Activated effector memory CD4-positive, alpha-beta T cell treated with anti-CD3 and anti-CD28 coated beads, Interleukin-2, amount 50 U/mL, for 16 hours (primary cell): ENCODE data around the gene DICER1.
"Not testable (repeated sequence)": the region's sequence is repeated elsewhere in the genome, so short reads cannot be mapped to it uniquely, and the experiment has no call there.

Experiments
- DNase-seq: peaks from one replicate; pipeline ENCODE4 v3.0.0-alpha.2; 2020

DICER1 gene, protein sequence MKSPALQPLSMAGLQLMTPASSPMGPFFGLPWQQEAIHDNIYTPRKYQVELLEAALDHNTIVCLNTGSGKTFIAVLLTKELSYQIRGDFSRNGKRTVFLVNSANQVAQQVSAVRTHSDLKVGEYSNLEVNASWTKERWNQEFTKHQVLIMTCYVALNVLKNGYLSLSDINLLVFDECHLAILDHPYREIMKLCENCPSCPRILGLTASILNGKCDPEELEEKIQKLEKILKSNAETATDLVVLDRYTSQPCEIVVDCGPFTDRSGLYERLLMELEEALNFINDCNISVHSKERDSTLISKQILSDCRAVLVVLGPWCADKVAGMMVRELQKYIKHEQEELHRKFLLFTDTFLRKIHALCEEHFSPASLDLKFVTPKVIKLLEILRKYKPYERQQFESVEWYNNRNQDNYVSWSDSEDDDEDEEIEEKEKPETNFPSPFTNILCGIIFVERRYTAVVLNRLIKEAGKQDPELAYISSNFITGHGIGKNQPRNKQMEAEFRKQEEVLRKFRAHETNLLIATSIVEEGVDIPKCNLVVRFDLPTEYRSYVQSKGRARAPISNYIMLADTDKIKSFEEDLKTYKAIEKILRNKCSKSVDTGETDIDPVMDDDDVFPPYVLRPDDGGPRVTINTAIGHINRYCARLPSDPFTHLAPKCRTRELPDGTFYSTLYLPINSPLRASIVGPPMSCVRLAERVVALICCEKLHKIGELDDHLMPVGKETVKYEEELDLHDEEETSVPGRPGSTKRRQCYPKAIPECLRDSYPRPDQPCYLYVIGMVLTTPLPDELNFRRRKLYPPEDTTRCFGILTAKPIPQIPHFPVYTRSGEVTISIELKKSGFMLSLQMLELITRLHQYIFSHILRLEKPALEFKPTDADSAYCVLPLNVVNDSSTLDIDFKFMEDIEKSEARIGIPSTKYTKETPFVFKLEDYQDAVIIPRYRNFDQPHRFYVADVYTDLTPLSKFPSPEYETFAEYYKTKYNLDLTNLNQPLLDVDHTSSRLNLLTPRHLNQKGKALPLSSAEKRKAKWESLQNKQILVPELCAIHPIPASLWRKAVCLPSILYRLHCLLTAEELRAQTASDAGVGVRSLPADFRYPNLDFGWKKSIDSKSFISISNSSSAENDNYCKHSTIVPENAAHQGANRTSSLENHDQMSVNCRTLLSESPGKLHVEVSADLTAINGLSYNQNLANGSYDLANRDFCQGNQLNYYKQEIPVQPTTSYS (N-terminal part only)

DNA sequence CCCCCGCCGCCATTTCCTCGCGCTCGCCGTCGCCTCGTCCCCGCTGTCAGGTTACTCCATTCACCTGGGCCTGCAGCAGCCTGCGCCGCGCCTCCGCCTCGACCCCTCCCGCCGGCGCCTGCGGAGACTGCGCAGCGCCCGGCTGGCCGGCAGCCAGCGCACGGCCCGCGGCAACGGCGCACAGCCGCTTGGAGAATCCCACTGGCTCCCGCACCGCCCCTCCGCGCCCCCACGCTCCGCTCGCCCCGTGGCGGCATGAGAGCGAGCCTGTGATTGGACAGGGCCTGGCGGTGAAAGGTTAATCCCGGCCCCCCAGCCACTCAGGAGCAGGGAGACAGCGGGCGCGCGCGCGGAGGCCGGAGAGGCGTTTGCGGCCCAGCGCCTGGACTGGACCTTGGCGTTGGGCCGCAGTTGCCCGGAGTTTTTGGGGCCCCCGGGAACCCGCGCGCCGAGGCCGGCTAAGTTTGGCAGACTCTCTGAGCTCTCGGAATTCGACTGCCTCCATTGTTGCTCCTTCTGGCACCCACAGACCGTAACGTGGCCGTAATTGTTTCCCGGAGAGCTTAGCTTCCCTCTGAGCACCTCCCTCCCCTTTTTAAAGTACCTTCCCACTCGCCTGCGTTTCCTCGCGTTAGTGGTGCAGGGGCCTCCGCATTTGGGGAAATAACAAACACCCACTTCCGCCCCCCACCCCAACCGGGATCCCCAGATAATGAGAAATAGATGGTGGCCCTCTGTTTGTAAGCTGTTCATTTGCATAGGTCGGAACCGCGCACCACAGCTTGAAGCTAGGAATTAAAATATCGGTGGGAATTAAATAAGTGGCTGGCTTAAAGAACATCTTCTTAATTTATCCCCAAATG is at the start of gene DICER1:
Gene DICER1 (minus strand): TSS at position 203 of the 863 bp plus-strand sequence. CDS start 24,071 bp downstream, outside the sequence.
- DNase-seq, result peak; percentile 98

DNA sequence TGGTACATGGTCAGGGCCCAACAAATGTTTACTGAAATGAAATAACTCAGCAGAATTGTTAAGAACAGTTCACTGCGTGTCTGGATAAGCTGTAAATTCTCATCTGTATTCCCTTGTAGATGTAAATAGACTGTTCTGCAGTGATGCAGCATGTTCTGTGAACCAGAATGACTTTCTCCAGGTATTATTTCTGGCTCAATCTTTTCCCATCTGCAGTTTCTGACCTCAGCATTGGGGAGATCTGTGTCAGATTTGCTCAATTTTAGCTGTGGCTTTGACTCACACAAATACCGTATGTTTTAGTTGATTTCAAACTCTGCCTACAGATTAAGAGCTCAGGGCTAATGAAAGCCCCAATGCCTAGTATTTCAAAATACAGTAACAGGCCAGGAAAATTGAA is 49.2 kb upstream of the DICER1 start:
- DNase-seq, result no peak

DNA sequence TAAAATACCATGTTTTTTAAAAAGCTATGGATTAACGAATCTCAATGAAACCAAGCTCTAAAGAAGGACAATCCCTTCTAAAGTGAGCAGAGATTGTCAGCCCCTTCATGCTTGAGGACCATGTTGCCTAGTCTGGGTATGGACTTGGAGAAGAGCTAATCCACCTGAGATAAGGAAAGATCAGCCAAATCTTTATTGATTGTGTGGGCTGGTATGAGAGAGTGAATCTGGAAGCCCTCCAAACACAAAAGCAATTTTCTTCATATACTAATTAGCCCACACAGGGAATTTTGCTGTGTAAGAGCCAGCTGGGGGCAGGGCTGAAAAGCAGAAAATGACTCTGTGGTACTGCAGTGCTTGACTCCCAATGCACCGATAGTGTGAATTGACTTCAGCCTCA is 47.4 kb upstream of the DICER1 start:
- DNase-seq, result no peak

DNA sequence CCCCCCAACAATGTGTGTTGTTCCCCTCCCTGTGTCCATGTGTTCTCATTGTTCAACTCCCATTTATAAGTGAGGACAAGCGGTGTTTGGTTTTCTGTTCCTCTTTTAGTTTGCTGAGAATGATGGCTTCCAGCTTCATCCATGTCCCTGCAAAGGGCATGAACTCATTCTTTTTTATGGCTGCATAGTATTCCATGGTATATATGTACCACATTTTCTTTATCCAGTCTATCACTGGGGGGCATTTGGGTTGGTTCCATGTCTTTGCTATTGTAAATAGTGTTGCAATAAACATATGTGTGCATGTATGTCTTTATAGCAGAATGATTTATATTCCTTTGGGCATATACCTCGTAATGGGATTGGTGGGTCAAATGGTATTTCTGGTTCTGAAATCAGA is 44.4 kb upstream of the DICER1 start:
- not testable (repeated sequence) for DNase-seq

DNA sequence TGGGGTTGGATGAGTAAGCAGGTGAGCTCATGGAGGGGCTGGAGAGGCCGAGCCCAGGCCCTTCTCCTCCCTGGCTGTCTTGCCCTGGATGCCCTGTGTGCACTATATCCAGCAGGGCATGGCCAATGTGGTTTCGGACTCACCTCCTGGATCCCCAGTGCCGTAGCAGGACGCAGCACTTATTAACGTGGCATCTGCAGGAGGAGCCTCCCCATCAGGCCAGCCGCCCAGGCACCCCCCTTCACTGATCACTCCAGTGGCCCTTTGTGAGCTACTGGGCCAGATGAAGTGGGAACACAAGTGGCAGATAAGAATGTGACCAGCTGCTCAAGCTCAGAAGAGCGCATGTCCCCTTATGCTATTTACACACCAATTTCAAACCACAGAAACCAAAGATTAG is 43.1 kb upstream of the DICER1 start:
- no peak for DNase-seq

DNA sequence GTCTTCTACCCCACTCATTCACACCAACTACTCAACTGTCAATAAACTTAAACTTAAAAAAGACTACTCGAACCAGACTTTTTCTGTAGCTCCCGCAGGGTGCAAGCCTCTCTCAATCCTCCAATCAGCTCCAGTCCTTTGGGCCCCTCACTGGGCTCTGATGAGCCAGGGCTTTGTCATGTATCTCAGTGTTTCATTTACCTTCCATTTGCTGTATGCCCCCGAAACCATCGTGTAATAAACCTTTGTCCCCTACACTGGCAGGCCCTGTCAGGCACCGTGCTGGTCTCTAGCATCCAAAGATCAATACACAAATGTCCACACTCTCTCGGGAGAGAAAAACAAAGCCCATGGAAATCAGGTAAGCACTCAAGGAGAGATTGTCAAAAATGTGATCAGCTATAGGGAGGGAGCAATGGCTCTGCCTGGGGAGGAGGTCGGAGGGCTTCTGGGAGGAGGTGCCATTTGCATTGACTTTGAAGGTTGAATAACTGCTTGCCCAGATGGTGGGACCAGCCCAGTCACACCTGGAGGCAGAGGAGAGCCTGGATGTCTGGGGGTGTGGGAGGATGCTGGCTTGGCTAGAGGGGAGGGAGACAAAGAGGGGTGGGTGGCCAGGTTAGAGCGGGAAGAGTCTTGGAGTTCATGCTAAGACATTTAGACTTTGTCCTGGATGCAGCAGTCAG is 42.1 kb upstream of the DICER1 start:
- DNase-seq, result no peak

DNA sequence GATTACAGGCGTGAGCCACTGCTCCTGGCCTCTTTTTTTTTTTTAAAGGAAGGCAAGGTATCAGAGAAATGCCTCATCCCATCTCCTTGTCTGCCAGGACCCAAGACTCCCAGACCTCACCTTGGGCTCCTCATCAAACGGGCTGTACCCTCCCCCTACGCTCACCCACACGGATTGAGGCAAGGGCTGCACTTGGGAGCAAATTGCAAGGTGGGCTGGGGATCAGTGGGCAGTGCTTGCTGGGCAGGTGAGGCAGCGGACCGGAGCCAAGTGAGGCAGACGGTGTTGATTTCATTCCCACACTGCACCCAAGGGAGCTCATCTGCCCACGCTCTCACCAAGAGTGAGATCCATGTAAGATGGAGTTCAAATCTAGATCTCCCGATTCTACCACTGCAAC is 41.0 kb upstream of the DICER1 start:
- DNase-seq, result no peak

DNA sequence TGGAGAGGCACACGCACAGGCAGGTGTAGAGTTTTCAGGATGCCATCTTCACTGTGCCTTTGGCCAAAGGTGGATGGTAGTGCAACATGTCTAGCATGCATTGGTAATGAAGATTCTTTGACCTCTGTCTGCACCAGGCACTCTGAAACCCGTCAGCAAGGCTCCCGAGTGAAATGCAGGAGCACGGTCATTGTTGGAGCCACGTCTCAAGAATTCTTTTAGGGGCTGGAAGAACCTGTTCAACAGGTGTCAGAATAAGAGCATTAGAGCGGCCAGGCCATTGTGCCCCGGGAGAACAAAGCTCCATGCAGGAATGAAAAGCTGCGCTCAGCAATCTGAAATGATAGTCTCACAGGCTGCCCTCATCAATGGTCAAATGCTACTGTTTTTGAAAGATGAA is 40.2 kb upstream of the DICER1 start:
- DNase-seq, result no peak

DNA sequence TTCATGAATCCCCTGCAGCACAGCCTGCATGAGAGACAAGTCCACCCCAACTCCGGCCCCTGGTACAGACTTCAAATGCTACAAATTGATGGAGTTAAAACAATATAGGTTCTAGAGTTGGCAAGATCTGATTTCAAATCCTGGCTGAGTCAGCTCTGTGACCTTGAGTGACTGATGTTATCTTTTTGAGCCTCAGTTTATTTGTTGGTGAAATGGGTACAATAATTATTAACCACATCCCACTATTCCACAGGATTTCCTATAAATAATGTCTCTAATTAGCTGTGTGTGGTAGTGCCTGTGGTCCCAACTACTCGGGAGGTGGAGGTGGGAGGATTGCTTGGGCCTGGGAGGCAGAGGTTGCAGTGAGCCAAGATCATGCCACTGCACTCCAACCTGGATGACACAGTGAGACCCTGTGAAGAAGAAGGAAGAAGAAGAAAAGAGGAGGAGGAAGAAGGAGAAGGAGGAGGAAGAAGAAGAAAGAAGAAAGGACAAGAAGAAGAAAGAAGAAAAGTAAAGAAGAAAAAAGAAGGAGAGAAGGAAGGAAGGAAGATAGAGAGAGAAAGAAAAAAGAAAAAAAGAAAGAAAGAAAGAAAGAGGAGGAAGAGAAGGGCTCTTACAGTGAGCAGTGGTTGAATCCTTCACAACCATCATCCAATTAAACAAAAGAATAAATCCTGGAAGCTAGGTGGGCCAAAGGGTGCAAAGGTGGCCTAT is 39.7 kb upstream of the DICER1 start:
- no peak for DNase-seq

DNA sequence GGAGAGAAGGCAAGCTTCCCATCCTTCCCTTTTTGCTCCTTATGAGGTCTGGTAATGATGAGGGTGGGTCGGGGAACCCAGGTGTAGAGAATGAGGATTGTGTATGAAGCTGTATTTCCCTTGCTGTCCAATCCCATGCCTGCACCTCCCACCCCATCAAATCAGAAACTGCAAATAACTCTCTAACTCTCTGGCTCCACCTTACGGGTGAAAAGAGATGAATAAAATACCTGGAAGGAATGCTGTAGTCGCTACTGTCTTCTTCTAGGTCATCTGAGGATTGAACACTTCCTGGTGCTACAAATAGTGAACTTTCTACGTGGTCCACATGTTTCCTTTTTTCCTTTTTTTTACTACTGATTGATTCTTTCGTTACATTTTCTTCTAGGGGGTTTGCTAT is 38.9 kb upstream of the DICER1 start:
- DNase-seq, result no peak

DNA sequence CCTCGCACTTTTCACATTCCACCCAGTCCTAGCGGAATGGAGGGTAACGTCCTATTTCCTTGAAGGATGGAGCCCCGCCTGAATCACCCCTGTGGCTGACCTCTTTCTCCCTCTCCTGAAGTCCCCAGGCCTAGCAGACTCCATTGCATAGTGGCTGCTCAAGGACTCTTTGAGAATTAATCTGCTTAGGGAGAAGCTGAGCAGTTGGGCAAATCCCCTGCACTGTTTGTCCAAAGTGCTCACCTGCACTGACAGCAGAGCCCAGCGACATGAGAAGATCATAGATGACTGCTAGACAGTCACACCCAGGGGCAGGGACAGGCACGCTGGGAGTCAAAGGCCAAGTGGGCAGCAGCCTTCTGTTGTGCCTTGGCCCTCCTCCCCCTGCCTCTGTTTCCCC is 37.7 kb upstream of the DICER1 start:
- DNase-seq, result no peak

DNA sequence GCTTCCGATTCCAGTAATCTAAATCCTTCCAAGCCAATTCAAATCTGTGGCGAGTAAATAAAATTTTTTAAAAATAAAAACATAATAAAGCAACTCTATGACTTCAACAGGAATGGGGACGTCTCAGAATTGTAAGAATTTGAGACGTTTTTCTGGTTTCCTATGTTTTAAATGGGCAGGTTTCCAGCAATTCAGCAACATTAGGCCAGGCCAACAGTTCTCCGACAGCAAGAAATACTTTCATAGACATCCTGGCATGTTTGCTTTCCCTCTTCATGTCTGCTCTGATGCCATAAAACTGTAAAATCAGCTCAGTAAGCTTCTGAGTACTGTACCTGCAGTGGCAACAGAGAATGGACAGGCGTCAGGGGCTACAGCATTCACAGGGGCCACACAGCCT is 35.8 kb upstream of the DICER1 start:
- no peak for DNase-seq

DNA sequence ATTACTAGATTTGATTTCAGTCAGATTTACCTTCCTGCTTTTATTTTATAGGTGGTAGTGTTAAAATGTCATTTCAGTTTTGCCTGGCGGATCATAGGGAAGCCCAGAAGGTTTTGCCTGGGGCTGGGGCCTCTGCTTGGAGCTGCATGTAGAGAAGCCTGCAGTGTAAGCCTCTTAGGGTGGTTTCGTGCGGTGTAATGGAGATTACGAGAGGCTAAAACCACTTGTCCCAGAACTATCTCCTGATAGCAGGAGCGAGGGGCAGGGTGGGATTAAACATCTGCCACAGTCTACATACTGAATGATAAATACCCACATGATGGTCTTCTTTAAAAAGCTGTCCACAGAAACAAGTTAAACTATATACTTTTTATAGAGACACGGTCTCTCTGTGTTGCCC is 35.0 kb upstream of the DICER1 start:
- DNase-seq, result no peak

DNA sequence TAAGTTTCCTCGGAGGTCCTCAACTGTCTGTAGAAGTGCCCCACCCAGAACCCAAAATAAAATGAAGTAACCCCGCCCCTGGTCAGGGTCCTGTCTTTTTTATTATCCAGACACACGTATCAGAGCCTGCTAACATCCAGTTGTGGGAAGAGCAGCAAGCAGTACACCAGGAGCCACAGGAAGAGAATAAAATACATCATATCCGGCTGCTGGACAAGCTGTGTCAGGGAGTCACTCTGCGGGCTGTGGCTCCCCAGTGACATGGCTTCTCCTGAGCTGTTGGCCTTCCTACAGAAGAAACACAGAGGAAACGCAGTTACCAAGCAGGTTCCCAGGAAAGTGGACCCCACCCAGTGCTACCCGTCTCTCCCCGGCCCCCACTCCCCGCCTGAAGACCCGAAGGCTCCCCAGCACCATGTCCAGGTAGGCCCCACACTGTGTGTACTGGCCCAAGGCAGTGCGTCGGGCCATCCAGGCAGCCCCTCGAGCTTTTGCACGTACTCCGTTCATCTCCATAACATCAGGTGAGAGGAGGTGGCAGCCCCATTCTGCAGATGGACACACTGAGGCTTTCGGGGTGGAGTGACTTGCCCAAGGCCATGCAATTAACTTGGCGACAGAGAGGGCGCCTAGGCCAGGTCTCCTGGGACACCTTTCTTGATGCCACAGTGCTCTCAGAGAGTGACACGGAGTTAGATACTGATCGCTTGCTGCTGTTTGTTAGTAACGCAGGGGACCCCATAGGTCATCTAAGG is 34.3 kb upstream of the DICER1 start:
- no peak for DNase-seq

DNA sequence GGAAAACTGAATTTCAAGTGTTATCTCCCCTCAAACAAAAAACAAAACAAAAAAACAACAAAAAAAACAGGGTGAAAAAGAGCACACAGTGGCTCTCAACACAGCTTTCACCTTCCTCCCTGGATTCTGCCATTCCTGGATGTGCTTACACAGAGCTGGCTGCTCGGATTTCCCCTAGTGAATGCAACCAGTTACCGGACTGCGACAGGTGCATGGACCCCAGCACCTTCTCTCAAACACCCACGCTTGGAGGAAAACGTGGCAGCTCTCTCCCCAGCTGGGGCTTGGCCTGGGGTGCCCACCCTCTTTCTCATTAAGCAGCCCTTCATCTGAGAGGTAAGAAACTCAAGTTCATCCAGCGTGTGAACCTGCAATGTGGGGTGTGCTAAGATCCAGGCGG is 33.5 kb upstream of the DICER1 start:
- no peak for DNase-seq

DNA sequence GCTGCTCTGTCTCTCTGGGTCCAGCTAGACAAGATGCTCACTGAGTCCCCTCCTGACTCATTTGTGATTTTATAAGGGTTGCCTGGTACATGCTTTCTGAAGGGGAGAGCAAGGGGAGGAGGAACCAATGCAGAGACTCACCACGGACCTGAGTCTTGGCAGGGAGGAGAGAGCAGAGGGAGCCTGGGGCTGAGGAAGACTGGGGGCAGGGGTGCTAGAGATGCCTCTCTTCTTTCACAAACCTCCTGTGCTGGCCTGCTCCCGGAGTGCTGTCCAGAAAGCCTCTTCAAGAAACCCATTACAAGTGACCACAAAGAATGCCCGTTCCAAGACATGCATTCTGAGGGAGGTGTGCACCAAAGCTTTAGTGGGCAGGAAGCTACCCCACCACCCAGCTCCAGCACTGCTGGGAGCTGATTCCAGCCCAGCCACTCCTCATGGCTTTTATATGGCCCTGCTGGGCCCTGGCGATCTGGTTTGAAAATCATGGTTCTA is 33.1 kb upstream of the DICER1 start:
- no peak for DNase-seq

DNA sequence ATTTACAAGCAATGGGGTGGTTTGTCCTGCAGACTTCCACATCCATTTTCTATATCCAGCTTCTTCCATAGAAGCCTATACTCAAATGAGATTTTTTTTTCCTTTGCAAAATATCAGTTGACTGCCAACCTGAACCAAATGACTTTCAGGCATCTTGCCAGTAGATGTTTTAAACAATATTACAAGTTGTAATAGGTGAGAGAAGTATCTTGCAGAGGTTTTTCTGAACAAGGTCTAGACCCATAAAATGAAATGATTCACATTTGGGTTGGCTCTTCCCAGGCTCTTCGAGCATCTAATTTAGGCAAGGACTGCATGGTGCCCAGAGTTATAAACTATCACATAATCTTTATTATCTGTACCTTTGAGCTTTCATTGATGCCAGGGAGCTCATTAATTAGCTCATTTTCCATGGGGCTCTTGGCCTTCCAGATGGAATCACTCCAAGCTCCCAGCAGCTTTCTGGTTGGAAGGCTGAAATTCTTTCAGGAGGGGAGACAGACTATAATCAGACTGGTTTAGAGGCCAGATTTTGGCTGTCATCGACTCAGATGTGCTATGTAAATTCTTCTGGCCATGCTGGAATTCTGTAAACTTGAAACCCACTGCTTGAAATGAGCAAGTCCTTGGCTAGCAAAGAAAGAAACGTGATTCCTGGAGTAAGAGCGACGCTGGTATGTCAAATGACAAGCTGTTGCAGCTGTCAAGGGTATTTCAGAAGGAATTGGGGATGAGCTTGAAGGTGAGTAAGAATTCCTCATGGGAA is 32.2 kb upstream of the DICER1 start:
- DNase-seq, result no peak

DNA sequence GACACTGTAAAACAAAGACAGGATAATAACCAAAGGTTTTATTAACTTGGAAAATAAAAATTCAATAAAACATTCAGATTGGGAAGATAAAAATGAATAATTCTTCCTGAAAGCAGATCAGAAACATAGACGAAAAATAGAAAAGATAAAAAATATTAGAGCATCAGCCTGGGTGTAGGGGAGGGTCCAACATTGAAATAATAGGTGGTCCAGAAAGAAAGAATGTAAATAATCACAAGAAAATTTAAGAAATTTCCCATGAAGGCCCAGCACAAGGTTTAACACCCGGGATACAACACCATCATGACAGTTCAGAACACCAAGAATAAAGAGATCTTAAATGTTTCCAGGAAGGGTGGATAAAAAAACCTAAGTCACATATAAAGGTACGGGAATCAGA is 31.1 kb upstream of the DICER1 start:
- no peak for DNase-seq

DNA sequence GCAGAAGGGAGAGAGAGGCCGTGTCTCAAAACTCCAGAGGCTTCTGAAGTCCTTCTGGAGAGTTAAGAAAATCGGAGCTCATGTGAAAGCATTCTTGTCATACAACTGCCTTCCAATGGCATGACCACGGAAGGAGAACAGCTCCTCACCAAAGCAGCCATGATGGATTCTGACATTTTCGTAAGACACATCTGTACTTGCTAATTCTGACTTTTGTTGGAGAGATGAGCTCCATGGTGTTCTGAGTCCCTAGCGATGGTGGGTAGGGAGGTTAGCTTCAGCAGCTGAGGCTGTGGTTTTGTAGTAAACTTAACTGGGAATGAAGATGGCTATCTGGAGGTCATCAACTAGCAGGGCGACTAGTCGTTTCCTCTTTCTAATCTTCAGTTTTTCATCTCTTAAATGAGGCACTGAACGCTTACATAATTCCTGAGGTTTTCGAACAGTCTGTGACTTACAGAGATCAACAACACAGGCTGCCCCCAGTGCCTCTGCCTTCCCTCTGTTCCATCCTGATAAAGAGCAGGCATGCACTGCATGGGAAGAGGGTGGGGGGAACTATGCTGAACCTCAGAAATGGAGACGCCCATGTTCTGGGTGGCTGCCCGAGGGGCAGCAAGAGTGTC is 28.6 kb upstream of the DICER1 start:
- DNase-seq, result no peak
